ENCODE data around the gene GPRIN2. TPM values are rescaled to one million over a fixed set of nuclear protein-coding genes. Genes with fewer than 3 reads are reported as not detected.

The GPRIN2 gene
- total RNA-seq, 1 experiment from 2014 or later = not detected

DNA sequence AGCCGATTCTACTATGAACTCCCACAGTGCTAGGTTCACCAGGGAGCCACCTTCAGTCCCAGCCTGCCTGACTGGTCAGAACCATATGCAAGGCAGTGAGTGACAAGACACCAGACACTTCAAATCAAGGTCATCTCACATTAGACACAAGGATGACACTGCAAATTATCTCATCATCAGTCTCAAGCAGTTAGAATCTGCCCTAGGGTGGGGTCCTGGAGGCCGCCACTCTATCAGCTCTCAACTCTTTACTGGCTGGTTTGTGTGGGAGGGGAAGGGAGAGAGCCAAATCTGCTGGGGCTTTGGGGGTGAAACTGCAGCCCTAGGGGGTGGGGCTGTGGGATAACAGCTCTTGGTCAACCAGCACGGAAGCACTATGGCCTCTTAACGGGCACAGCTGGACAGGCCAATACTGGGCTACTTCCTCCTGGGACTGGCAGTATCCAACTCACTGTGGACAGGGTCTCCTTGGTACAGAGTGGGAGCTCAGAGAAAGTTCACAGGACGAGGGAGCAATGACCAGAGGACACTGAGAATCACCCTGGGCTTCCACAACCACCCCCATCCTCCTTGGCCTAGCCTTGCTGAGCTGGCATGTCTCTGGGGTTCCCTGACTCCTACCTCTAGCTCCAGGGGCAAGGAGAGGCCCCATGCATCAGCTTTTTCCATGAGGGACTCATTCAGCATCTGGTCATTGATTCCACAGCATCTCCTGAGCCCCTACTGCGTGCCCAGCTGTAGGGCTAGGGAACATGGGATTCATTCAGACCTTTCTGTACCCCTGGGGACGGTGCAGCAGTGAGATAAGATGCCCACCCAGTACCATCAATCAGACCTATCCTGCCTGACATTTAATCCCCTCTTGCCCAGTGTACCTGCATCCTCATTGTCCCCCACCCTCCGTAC, 5.4 kb downstream of the GPRIN2 start:
- DNase-seq (ENCODE audit: low spot score) = no peak
- in situ Hi-C loops (cut with HindIII; ENCODE audit: low sequenced_read_pairs) = no loop called here

DNA sequence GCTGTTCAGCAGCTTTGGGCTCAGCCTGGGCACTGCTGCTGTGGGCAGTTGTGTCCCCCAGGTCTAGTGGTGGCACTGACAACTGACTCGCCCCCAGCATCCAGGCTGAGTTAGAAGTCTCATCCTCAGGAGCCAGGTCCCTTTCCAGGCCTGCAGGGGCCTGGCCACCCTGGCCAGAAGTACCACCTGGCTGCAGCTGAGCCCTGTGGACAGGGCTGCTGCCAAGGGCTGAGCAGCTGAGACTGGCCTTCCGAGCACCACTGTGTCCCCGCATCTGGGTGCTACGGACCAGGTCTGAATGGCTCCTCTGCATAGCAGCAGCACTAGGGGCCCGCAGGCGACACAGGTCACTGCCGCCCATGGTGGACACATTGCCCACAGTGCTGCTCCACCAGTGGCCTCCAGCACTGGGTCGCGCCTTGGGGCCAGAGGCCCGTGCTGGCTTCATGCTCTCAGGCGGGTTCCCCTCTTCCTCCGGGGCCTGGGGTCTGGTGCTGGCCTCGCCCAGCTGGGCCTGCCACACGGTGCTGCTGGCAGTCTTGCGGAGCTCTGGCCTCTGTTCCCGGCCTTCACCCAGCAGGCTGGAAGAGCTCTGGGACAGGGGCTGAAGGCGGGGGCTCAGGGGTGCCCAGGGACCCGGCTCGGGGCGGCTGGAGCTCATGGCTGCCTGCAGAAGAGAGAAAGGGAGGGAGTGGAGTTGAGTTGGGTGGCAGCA, 6.2 kb downstream of the GPRIN2 start:
- DNase-seq (ENCODE audit: low spot score) = no peak
- in situ Hi-C loops (cut with HindIII; ENCODE audit: low sequenced_read_pairs) = no loop called here

DNA sequence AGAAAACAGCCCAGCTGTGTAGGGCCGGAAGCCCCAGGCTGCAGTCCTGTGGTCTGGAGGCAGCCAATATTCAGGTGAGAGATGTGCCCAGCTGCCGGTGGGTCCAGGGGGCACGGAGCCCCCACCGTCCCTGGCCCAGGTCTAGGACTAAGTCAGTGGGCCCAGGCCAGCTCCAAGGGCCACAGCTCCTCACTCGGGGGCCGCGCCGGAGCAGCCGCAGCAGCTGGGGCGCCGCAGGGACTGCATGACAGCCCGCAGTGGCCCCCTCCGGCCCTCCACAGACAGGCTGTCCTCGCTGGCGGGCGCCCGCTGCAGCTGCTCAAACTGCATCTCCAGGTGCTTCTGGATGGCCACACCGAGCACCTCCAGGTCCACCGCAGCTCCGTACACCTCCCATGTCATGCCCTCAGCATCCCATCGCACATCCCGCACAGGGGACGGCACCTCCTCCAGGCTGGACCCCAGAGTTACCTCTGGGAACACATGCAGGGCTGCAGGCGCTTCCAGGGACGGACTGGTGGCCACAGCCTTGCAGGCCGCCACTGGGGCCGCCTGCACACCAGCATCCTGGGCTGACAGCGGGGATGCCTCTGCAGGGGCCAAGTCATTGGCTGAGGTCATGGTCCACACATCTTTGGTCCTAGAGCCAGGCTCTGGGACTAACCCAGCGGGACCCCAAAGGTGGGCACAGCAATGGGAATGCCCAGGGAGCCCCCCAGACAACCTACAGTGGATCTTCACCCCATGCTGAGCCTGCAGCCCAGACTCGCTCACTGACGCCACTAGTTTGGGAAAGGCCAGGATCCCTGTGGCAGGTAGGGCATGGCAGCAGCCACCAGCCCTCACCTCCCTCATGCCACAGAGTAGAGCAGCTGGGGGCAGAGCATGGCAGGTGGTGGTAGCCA, 7.0 kb downstream of the GPRIN2 start:
- in situ Hi-C loops (cut with HindIII; ENCODE audit: low sequenced_read_pairs) = loop anchor here (25.0 kb wide), 1 partner anchor 312 kb away; no protein-coding TSS in a partner anchor
- DNase-seq (ENCODE audit: low spot score) = no peak

DNA sequence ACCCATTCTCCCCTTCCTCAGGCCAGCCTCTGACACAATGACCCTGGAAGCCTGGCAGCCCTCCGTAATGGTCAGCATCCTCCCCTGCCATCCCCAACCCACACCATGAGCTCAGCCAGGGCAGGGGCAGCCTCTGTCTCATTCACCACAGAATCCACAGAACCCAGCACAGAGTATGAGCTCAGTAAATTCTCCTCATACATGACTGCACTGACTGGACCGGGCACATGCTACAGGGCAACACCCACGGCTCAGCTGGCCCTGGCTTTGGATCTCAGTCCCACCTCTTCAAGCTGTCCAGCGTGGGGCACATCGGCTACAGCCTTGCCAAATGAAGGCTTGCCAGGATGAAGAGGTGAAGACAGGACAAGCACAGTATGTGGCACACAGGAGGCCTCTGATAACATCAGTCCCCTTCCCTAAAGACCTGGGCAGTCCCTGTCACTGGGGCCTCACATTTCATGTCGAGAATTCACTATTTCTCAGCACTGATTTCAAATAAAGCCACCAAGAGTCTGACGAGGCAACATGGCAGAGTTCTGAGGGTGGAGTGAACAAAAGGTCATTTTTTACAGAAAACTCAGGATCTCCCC, 7.9 kb downstream of the GPRIN2 start:
- DNase-seq (ENCODE audit: low spot score) = peak; percentile 61
- in situ Hi-C loops (cut with HindIII; ENCODE audit: low sequenced_read_pairs) = loop anchor here (25.0 kb wide), 1 partner anchor 311 kb away; no protein-coding TSS in a partner anchor

DNA sequence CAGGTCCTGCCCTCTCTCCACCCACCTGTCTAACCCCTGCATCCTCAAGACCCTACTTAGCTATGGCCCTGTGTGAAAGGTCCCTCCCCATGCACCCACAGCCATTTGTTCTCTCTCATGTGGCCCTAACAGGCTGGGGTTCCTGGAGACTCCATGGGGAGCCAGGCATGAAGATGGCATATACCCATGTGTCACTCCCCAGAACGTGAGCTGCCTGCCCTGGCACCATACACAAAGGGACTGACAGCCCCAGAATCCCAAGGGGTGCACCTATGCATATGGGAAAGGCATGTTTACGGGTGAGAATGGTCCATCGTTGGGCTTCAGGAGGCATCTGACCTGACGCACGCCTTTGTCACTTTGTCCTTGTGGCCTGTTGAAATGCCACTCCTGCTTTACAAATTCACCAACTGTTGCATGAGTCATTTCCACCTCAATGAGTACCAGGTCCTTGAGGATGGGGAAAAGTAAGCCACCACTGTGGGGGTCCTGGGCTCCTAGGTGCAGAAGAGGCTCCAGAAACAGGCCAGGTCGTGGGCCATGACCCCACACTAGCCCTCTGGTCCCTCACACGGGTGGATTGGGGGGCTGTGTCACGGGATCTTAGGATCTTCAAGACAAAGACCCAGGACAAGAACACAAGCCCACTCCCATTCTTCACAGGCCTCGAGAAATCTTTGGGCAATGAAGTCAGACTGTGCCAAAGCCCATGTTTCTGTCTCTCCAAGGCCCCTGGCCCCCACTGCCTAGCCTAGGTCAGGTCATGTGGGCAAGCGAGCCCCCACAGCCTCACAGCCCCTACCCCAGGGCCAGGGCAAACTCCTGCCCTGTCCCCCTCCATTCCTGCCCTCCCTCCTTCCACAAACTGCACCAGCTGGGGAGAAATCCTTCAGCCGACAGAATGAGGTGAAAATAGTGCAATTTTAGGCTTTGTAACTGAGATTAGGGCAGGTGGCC, 8.6 kb downstream of the GPRIN2 start:
- in situ Hi-C loops (cut with HindIII; ENCODE audit: low sequenced_read_pairs) = loop anchor here (25.0 kb wide), 1 partner anchor 311 kb away; no protein-coding TSS in a partner anchor
- no peak for DNase-seq (ENCODE audit: low spot score)

DNA sequence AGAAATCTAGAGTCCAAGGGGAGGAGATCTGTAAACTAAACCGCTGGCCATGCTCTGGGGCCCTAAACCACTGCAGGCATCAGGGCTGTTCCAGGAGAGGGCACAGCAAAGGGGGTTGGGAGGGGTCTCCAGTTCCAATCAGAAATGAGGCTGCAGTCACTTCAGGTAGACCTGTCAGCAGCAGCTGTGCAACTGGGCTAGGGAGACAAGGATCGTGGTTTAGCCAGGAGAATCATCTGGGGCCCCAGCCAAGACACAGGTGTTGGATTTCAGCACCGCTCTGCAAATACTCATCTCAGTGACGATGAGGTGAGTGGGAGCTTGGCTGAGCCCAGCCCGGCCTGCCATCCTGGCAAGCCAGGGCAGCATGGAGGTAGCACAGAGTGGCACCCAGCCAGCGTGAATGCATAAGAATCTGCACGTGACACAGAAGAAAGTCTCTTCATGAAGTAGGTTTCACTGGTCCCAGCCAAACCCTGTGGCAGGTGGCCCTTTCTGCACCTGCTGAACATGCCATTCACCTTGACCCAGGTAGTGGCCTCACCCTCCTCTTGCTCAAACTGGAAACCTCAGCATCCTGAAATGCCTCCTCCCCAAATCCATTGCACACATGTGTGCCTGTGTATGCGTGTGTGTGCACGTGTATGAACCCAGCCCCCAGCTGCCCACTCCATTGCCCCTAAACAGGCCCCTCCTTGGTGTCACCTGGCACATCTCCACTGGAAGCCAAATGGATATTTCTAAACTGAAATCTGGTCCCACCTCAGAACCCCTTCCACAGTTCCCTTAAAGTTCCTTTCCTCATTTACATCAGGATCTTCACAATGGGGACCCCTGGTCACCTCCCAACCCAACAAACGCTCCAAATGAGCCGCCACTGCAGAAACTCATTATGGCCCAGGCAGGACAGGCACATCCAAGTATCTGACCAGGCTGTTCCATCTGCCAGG, 9.6 kb downstream of the GPRIN2 start:
- in situ Hi-C loops (cut with HindIII; ENCODE audit: low sequenced_read_pairs) = loop anchor here (25.0 kb wide), 1 partner anchor 310 kb away; no protein-coding TSS in a partner anchor

DNA sequence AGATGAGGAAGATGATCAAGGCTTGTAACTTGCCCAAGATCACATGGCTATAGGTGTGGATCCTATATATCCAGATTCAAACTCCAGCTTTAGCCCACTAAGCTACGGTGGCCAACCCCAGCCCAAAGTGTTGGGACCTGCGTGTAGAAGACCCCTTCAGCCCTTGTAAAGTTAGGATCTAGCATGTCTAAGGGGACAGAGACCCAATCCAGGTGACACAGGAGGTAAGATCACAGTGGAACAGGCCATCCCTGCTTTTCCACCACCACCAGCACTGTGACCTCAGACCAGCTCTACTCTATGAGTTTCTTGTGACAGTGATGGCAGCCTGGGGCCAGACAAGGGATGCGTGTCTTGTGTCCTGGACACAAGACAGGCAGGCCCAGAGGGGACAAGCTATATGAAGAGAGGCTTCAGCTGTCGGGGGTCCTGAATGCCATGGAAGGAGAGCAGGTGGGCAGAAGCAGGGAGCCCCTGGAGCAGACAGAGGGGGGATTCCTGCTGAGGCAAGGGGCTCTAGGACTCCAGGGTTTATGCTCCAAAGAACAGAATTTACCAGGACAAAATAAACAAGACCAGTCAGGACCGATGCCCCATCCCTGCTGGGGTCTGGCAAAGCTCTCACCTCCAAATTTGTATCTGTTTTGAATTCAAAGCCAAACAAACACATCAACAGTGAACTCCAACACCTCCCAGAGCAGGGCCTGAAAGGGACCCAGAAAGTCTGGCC, 10.4 kb downstream of the GPRIN2 start:
- DNase-seq (ENCODE audit: low spot score) = no peak
- in situ Hi-C loops (cut with HindIII; ENCODE audit: low sequenced_read_pairs) = loop anchor here (25.0 kb wide), 1 partner anchor 309 kb away; no protein-coding TSS in a partner anchor

More for the DNA sequence above, 9.6 kb downstream of the GPRIN2 start:
- DNase-seq (ENCODE audit: low spot score) = peak; percentile 67

DNA sequence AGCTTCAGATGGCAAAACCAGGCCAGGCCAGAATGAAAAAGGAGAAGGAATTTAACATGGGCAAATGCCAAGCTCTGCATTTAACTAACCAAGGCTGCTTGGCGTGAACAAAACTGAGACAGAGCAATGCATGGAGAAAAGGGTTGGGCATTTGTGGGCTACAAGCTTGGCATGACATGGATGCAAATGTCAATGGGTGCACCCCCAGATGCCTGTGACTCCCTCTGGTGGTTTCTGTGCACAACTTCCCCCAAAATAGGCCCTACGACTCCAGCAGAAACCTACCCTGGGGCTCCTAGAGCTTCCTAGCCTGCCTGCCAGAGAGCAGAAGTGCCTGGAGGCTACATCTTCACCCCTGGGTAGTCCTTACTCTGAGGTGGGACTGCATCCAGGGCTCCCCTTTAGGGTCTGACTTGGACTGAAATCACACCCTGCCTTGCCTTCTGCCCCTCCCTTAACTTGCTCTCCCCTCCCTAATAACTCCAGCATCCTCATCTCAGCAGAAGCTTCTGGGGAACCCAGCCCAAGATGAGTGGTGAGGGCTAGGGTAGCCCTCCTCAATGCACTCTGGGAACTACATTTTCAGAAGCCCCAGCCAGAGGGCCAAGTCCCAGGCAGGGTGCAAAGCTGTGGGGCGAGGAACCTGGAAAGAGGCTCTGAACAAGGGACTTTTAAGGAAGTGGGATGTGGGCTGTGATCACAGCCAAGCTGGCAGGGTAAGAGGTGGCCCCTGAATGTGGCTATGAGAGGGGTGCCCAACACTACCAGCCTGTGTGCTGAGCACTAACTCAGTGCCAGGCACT, 11.3 kb downstream of the GPRIN2 start:
- in situ Hi-C loops (cut with HindIII; ENCODE audit: low sequenced_read_pairs) = loop anchor here (25.0 kb wide), 1 partner anchor 308 kb away; no protein-coding TSS in a partner anchor
- DNase-seq (ENCODE audit: low spot score) = no peak

DNA sequence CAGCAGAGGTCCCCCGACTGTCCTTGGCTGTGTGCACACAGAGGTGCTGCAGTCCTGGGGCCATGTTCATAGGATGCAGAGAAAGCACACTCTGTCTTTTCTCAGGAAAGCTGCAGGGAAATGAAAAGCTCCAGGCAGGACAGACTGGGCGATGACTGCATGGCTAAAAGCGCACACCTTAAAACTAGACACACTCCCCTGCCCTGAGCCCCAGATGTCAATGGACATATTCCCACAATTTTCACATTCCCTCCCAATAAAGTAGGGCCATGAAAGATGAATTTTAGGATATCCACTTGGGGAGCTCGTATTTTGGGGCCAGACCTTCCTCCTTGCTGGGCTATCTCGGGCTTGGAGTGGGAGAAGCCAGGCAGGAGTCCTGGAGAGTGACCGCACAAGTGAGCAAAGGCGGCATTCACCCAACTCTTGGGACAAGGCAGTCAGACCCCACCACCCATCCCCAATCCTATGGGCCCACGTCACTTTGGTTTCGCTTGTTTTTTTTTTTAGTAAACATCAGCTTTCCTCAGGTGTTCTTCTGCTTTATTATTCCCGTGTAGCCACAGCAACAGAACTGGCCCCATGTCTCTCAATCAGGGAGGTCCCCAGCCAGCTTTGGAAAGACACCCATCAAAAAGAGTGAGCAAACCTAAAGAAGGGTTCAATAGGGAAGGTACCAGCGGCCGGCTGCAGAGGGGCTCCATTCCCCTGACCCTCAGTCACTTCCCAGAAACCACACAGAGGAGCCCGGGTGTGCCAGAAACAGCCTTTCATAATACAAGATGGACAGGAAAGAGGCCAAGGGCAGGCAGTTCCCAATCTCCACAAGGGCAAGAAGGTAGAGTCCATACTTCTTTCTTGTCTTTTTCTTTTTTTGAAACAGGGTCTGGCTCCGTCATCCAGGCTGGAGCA, 12.7 kb downstream of the GPRIN2 start:
- DNase-seq (ENCODE audit: low spot score) = no peak
- in situ Hi-C loops (cut with HindIII; ENCODE audit: low sequenced_read_pairs) = loop anchor here (25.0 kb wide), 1 partner anchor 306 kb away; no protein-coding TSS in a partner anchor

DNA sequence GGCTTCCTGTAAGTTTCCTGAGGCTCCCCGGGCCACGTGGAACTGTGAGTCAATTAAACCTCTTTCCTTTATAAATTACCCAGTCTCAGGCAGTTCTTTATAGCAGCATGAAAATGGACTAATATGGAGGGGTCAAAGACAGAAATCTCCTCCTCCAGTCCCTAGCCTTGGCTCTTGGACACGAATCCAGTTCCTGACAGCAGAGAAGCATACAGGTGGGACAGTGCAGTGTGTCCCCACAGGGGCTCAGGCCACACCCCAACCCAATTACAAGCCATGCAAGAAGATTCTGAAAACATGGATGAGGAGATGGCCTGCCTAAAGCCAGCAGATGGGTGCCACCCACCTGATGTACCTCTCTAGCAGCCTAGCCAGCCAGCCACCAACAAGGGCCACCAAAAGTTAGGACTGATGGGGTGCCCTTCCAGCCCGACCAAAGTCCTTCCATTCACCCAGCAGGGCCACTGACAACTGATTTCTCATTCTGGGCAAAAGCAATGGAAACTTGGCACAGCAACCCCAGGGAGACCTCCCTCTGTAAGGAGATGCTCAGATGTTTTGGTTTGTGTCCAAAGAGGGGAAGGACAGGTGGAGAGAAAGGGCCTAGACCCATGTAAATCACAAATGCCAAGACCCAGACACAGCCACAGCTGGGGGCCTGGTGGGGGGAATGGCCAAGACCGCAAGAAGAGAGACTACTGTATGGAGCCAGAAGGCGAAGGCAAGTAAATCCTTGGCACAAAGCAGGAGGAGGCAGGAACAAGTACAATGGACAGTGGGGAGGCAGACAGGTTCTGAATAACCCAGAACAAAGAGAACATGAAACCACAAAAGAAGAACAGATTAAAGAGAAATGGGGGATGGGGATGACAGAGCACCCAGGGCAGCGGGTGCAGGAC, 13.6 kb downstream of the GPRIN2 start:
- DNase-seq (ENCODE audit: low spot score) = no peak
- in situ Hi-C loops (cut with HindIII; ENCODE audit: low sequenced_read_pairs) = loop anchor here (25.0 kb wide), 1 partner anchor 306 kb away; no protein-coding TSS in a partner anchor

DNA sequence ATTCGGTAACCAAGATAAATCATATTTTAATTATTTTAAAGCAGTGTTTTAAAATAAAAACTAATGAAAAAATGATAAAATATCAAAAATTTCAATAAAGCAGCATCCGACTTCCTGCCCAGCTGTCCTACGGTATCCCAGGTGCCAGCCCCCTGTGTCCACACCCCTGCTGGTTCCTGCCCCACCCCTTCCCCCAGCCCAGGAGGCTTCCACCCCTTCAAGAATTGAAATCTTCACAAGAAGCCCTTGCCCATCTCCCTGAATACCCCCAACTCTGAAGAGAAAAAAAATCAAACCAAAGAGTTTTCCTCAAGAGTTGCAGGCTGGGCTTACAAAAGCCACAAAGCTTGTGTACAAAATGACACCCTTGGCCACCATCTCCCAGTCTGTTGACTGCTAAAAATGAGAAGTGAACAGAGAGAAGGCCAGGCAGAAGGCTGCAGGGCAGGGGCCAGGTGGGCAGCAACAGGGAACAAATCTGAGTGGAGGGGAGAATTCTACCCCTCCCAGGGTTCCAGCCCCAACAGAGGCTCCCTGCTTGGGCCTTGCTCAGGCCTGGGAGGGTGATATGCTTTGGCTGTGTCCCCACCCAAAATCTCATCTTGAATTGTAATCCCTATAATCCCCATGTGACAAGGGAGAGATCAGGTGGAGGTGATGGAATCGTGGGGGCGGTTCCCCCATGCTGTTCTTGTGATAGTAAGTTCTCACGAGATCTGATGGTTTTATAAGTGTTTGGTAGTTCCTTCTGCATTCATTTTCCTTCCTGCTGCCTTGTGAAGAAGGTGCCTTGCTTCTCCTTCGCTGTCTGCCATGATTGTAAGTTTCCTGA, 14.5 kb downstream of the GPRIN2 start:
- no peak for DNase-seq (ENCODE audit: low spot score)
- in situ Hi-C loops (cut with HindIII; ENCODE audit: low sequenced_read_pairs) = loop anchor here (25.0 kb wide), 1 partner anchor 305 kb away; no protein-coding TSS in a partner anchor

DNA sequence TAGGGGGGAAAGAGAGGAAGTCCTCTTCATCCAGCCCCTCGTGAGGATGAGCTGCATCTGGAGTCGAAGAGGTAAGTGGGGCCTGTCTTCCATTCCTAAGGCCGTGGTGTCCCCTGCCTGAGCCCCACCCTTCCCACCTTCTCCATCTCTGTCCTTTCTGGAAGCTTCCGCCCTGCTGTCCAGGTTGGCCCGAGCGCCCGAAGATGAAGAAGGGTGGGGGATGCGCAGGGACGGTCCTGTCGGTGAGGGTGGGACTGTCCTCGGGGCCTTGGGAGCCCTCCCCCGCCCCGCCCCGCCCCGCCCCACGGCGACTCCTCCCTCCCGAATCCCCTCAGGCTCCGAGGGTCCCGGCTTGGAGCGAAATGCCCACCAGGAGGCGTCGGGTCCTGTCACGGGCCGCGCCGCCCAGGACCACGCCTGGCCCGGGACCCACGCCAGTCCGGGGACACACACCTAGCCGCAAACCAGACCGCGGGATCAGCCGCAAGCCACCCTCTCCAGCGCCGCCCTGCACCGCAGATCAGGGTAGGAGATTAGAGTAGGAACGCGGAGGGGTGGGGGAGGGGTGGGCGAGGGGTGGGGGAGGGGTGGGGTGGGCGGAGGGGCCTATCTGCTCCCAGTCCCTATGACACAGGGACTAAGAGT, 15.3 kb downstream of the GPRIN2 start:
- in situ Hi-C loops (cut with HindIII; ENCODE audit: low sequenced_read_pairs) = loop anchor here (25.0 kb wide), 1 partner anchor 304 kb away; no protein-coding TSS in a partner anchor
- DNase-seq (ENCODE audit: low spot score) = no peak

All from G401 (cell line).